Vagina (tissue), 2 donors: ENCODE data around the gene EIF5A. TPM values are rescaled to one million over a fixed set of nuclear protein-coding genes. Genes with fewer than 3 reads are reported as not detected.

Source experiments
- DNase-seq, 2 donors: peaks; one replicate each; pipeline ENCODE4 v3.0.0-alpha.2; 2017; ENCODE audit errors: extremely low spot score in 2 of 2
- H3K27ac ChIP-seq: fragments of 200-600 bp; sonication (generic); one replicate; pipeline ENCODE4 v1.5.1; 2019
- H3K27me3 ChIP-seq: fragments of 200-600 bp; sonication (generic); one replicate; pipeline ENCODE4 v1.5.1; 2019
- H3K36me3 ChIP-seq, 2 donors: fragments of 200-600 bp; sonication (generic); one replicate each; pipeline ENCODE4 v1.5.1; 2017 to 2019
- H3K4me1 ChIP-seq: fragments of 200-600 bp; sonication (generic); one replicate; pipeline ENCODE4 v1.5.1; 2019
- H3K4me3 ChIP-seq, 2 donors: fragments of 200-600 bp; sonication (generic); 1 replicate in 1 of 2; 2 replicates in 1 of 2; pipeline ENCODE4 v1.5.1; 2016 to 2019
- H3K9me3 ChIP-seq: fragments of 200-600 bp; sonication (generic); one replicate; pipeline ENCODE4 v1.5.1; 2019
- CTCF ChIP-seq, 3 experiments: fragments of 450-650 bp in 2 of 3; fragments of 200-600 bp in 1 of 3; sonication (generic) in 1 of 3; IDR thresholded peaks; one replicate each; pipeline ENCODE4 v1.5.1; 2017 to 2019; ENCODE audit warnings: antibody characterized with exemption in 3 of 3, mild to moderate bottlenecking in 2 of 3, moderate library complexity in 2 of 3
- POLR2A ChIP-seq, 2 donors: fragments of 450-650 bp; IDR thresholded peaks; one replicate each; pipeline ENCODE4 v1.6.1; 2017; ENCODE audit warnings: antibody characterized with exemption in 2 of 2, mild to moderate bottlenecking in 2 of 2, moderate library complexity in 2 of 2
- POLR2AphosphoS5 ChIP-seq, 2 donors: sonication (generic); formaldehyde crosslinking; IDR thresholded peaks; one replicate each; pipeline ENCODE4 v1.9.0; 2017; ENCODE audit warnings: antibody characterized with exemption in 2 of 2, mild to moderate bottlenecking in 2 of 2, low read depth in 1 of 2; ENCODE audit not compliant: insufficient read depth in 1 of 2
- intact Hi-C: fragments of 100-400 bp; cut with DNase I; formaldehyde crosslinking; loops from one replicate; pipeline ENCODE4 v1.15.1; 2023
- total RNA-seq: library from RNA; depleted of rRNA; stranded (reverse); fragments of >200 nt; gene quantifications from one replicate; pipeline ENCODE4 v1.2.3, GENCODE V29; 2016

Gene EIF5A
- 238 TPM for total RNA-seq

- H3K27me3 ChIP-seq, result no peaks in the 10 kb centered on the region
- TF ChIP-seq POLR2A (IDR thresholded peaks at IDR 0.05) (peak in 1 of 2 donors; percentile 96), POLR2AphosphoS5 (IDR thresholded peaks at IDR 0.05; ENCODE audit: insufficient read depth in 1 of 2, low read depth in 1 of 2) (peak; percentile 94 to 98), CTCF (IDR thresholded peaks at IDR 0.05) (no peak)
- H3K4me1 ChIP-seq, result peaks cover 48% of the 10 kb centered on the region
- peak within 1 kb of the TSS; percentile 94 for H3K27ac ChIP-seq
- H3K36me3 ChIP-seq, result peaks cover 3 to 27% of the 10 kb centered on the region in 2 donors
- peak within 1 kb of the TSS; percentile 74 to 83 for H3K4me3 ChIP-seq
- DNase-seq, result peak; percentile 100
- H3K9me3 ChIP-seq, result no peaks in the 10 kb centered on the region
- intact Hi-C loops, result no loop called here
Measured at GRCh38 chr17:7306911-7307685, at the start of gene EIF5A. Gene EIF5A (plus strand): TSS chr17:7307628. CDS start chr17:7309636, 2,008 bp downstream.

GRCh38 chr17:7258731-7259554, 48.5 kb upstream of the EIF5A start:
- H3K27me3 ChIP-seq, result peaks cover 11% of the 10 kb centered on the region
- TF ChIP-seq CTCF (IDR thresholded peaks at IDR 0.05) (no peak), POLR2A (IDR thresholded peaks at IDR 0.05) (no peak), POLR2AphosphoS5 (IDR thresholded peaks at IDR 0.05; ENCODE audit: insufficient read depth in 1 of 2, low read depth in 1 of 2) (peak in 1 of 2 donors; percentile 11)
- DNase-seq, result no peak
- H3K4me1 ChIP-seq, result peaks cover 34% of the 10 kb centered on the region
- no peak overlapping the region for H3K4me3 ChIP-seq
- no peaks in the 10 kb centered on the region for H3K9me3 ChIP-seq
- peaks cover 0 to 15% of the 10 kb centered on the region in 2 donors for H3K36me3 ChIP-seq
- intact Hi-C loops, result loop anchor here (10.0 kb wide), 1 partner anchor 306 kb away; the partner anchor contains the start of gene SENP3
- H3K27ac ChIP-seq, result no peak overlapping the region

GRCh38 chr17:7259555-7259889, 47.9 kb upstream of the EIF5A start:
- no peaks in the 10 kb centered on the region for H3K9me3 ChIP-seq
- peaks cover 36% of the 10 kb centered on the region for H3K4me1 ChIP-seq
- H3K27me3 ChIP-seq, result peaks cover 11% of the 10 kb centered on the region
- no peak for TF ChIP-seq CTCF (IDR thresholded peaks at IDR 0.05)
- no peak for TF ChIP-seq POLR2AphosphoS5 (IDR thresholded peaks at IDR 0.05; ENCODE audit: insufficient read depth in 1 of 2, low read depth in 1 of 2)
- no peak for TF ChIP-seq POLR2A (IDR thresholded peaks at IDR 0.05)
- peaks cover 0 to 15% of the 10 kb centered on the region in 2 donors for H3K36me3 ChIP-seq
- intact Hi-C loops, result loop anchor here (10.0 kb wide), 1 partner anchor 305 kb away; the partner anchor contains the start of gene SENP3
- no peak overlapping the region for H3K27ac ChIP-seq
- no peak overlapping the region for H3K4me3 ChIP-seq
- DNase-seq, result no peak

- no peak for DNase-seq
- Histone ChIP-seq H3K4me1 (peaks cover 36% of the 10 kb centered on the region), H3K4me3 (peak overlapping the region in 1 of 2 donors; percentile 44), H3K9me3 (no peaks in the 10 kb centered on the region), H3K27ac (no peak overlapping the region), H3K27me3 (peaks cover 11% of the 10 kb centered on the region), H3K36me3 (peaks cover 0 to 12% of the 10 kb centered on the region in 2 donors)
- intact Hi-C loops, result loop anchor here (5.0 kb wide), 1 partner anchor 527 kb away; no protein-coding TSS in a partner anchor
- TF ChIP-seq CTCF (IDR thresholded peaks at IDR 0.05) (no peak), POLR2A (IDR thresholded peaks at IDR 0.05) (no peak), POLR2AphosphoS5 (IDR thresholded peaks at IDR 0.05; ENCODE audit: insufficient read depth in 1 of 2, low read depth in 1 of 2) (no peak)
Measured at GRCh38 chr17:7260151-7260550, 47.3 kb upstream of the EIF5A start.
